Activated CD4-positive, CD25-positive, alpha-beta regulatory T cell treated with anti-CD3 and anti-CD28 coated beads, Interleukin-2, amount 50 U/mL, for 24 hours (primary cell): ENCODE results near the gene PLXNA4.

Experiments used
- ATAC-seq, 2 donors: fragments of 150-1000 bp; cut with Tn5 transposase; one replicate each; pipeline ENCODE4 v1.10.0; 2021; ENCODE audit warnings: mild to moderate bottlenecking in 1 of 2, moderate library complexity in 1 of 2

Gene PLXNA4

DNA sequence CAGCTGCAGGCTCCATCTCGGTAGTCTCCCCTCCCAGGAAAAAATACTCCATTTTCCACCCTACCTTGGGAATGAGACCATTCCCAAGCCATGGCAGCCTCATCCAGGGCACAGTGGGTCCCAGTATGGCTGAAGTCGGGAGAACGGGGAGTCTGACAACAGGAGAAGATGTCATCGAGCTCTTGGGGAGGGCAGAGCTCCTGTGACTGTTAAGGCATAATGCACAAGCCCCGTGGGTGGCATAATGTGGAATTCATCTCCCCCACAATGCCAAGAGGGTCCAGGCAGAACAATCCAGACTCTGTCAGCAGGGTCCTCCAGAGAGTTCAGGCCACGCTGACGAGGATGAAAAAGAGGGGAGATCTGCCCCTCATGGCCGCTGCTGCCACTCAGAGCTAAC is 279.4 kb downstream of the PLXNA4 start:
- no peak for ATAC-seq

DNA sequence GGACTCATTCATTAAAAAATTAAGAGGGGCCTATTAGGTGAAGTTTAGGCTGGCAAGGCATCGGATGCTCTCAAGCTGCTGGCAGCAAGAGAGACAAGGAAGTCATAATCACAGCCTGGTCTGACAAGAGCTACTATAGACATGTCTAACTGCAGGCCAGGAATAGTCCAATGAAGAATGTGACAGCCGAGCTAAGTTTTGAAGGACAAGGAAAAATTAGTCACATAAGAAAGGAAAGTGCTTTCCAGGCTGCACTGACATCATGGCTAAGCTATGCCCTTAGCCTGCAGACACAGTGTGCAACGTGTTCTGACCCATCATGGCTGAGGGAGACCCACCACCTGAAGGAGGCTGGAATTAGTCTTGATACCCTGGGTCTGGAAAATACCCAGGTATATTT is 281.1 kb downstream of the PLXNA4 start:
- no peak for ATAC-seq

DNA sequence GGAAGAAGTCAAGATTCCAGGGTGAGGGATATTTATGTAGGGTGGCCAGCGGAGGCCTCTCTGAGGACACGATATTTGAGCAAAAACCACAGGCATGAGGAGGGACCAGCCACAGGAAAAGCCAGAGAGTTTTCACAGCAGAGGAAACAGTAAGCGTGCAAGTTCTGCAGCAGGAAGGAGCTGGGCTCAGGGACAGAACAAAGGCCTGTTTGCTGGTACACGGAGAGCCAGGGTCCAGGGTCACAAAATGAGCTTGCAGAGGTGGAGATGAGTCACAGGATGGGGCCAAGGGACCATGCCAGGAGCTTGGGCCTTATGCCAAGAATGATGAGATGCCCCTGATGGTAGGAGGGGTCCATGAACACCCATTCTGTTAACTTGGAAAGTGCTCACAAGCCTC is 283.5 kb downstream of the PLXNA4 start:
- no peak for ATAC-seq

DNA sequence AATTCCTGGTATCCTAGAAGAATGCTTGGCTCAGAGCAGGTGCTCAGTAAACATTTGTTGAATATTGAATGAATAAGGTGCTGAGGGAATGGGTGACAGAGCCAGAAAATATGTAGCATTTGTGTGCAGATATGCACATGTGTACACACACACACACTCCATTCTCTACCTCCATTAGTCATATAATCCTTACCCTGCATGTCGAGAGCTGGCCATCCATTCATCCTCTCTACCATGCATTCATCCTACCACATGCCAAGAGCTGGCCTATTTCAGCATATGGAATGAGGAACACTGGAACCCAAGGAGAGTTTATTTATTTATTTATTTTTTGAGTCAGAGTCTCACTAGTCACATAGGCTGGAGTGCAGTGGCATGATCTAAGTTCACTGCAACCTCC is 284.8 kb downstream of the PLXNA4 start:
- ATAC-seq: no peak

- ATAC-seq: no peak
Observed at GRCh38 chr7:132290021-132290420, 286.2 kb downstream of the PLXNA4 start.

- no peak for ATAC-seq
Observed at GRCh38 chr7:132286836-132287235, 289.4 kb downstream of the PLXNA4 start.

DNA sequence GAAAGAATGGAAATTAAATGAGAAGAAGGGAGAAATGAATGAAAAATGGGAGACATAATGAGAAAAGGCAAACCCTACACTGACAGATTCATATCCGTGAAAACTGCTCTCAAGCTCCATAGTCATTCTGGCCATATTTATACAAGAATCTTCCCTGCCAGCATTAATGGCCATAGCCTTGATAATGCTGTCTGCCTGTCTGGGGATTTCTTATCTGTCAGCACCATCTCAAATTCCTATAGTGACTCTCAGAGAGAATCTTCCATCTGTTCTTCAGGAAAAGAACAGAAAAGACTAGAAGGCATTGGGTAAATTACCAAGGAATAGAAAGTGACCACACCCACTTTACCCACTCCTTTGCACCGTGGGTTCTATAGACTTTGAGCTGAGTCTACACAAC is 295.9 kb downstream of the PLXNA4 start:
- ATAC-seq: no peak

DNA sequence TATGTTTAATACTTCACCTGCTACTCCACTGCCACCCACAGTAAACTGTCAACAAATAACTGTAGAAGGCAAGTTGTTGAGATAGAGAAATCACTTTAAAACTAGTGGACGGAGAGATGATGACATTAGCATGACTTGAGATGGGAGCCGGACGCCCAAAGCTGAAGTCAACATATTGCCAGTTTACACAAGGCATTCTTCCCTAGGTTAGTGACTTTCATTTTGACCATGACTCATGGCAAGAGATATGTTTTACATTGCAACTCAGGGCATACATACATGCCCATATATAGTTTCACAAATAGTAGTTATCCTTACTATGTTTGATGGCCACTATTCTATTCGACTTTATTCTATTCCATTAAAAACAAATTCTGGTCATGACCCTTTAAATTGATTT is 296.6 kb downstream of the PLXNA4 start:
- ATAC-seq: no peak

- no peak for ATAC-seq
Observed at GRCh38 chr7:132276976-132277725, 299.1 kb downstream of the PLXNA4 start.

GRCh38 chr7:132276234-132276630 is 300.0 kb downstream of the PLXNA4 start:
- no peak for ATAC-seq

DNA sequence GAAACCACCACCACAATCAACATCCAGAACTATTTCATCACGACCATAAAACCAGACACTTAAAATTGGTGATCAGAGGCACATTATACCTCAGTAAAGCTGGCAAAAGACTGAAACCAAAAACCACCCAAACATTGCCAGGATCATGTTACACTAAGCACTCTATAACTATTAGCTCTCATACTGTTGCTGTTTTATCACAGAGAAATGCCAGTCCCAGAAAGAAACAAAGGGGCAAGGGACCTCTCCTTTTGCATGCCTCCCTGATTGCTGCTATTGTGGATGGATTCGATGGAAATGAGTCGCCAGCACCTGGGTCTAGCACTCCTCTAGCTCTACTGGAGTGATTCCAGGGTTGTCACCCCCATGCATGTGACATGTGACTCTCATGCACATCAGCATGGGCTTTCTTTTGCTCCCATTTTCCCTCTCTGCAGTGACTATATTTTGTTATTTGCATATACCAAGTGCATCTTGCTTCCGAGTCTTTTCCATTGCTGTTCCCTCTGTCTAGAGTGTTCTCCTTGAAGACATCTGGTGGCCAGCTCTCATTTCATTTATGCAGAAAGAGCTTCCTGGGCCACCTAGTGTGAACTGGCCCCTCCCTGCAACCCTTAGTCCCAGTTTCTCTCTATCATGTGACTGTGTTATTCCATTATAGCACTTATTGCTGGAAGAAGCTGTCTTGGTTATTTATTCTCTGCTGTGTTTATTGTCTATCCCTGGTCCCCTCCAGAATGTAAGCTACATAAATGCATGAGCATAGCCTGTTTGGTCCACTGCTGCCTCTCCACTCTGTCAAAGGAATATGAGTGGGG is 300.6 kb downstream of the PLXNA4 start:
- no peak for ATAC-seq

DNA sequence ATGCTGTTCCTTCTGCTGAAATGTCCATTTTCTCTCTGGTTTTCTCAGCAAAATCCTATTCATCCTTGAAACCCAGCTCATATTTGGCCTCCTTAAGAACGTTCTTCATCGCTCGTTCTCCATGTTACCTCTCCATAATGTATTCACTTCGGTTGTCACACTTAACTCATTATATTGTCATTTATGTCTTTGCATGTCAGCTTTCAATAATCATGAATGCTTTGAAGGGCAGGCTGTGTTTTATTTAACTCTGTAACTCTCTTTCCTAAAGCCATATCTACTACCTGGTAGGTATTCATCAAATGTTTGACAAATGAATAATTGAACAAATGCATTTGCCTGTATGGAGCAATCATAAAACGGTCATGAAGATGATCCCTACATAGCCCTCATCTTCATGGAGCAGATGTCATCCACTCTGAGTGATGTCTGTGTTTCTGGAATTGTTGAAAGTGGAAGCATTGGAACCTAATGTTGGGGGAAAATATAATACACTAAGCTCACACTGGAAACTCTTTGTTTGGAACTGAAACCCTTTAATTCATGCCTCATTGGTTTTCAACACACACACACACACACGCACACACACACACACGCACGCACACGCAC is 303.4 kb downstream of the PLXNA4 start:
- ATAC-seq: no peak

DNA sequence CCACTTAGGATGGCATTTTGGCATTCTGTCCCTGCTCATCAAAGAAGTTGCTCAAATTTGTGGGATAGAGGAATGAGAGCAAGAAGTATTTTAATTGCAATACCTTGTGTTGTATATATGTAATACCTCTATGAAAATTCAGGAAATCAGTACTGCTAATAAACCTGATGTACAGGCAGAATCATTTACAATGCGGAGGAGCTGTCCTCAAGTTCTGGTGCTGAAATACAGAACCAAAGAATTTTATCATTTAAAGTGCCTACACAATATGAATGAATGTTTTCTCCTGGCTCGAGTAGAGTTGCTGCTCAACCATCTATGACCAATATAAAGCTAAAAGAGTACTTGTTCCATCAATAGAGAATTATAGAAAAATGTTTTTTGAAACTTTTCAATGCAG is 305.8 kb downstream of the PLXNA4 start:
- no peak for ATAC-seq

- ATAC-seq: no peak
Observed at GRCh38 chr7:132269718-132270117, 306.6 kb downstream of the PLXNA4 start.

- no peak for ATAC-seq
Observed at GRCh38 chr7:132263151-132263550, 313.1 kb downstream of the PLXNA4 start.

- no peak for ATAC-seq
Observed at GRCh38 chr7:132262160-132262470, 314.2 kb downstream of the PLXNA4 start.

GRCh38 chr7:132261327-132262159 is 314.7 kb downstream of the PLXNA4 start:
- ATAC-seq: no peak

- ATAC-seq: no peak
Observed at GRCh38 chr7:132258231-132258630, 318.0 kb downstream of the PLXNA4 start.

DNA sequence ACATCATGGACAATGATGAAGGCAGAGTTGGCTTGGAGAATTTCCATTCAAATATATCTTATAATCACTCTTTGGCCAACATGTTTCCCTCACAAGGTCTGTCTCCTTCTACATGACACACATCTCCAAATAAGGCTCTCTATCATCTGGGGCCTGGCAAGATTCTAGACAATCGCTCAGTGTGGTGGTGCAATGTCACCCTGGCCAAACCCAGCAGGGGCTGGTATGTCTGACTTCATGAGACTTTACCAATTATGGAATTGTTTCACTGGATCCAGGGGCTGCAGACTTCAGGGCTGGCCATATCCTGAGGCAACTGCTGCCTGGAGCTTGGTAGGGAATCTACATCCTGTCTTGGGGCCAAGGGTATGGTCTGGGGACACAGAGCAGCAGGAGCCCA is 319.0 kb downstream of the PLXNA4 start:
- ATAC-seq: no peak

DNA sequence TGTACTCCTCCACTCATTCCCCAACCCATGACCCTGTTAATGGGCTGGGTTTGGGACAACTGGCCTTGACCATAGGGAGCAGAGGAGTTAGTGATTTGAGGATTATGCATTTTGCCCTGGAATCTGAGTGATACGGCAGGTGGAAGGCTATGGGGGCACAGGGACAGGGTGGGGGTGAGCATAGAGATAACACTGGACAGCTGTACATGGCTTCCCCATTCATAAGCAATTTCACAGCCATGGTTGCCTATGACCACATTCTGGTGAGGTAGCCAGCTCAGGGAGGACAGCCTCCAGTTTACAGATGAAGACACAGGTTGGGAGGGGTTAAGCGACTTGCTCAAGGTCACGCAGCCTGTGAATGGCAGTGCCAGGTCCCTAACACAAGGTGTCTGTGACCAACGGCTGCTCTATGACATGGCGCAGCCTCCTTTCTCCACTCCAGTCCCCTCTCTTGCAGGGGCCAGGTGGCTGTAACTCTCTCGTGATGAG is 319.5 kb downstream of the PLXNA4 start:
- no peak for ATAC-seq

DNA sequence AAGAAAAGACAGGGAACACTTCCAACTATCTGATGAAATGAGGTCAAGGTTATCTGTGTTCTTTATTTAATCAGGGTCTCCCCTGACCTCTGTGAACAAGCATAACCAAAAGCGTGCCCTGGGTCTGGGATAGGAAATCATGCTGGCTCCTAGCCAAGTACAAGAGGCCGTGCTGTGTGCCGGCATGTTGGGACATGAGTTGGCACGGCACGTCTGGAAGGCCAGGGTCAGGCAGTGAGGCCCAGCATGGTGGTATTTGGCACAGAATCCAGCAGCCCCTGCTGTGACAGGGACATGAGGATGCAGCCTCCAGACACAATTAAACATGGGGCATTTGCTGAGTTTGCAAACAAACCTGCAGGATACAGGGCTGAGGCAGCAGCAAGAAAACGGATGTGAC is 320.4 kb downstream of the PLXNA4 start:
- no peak for ATAC-seq

DNA sequence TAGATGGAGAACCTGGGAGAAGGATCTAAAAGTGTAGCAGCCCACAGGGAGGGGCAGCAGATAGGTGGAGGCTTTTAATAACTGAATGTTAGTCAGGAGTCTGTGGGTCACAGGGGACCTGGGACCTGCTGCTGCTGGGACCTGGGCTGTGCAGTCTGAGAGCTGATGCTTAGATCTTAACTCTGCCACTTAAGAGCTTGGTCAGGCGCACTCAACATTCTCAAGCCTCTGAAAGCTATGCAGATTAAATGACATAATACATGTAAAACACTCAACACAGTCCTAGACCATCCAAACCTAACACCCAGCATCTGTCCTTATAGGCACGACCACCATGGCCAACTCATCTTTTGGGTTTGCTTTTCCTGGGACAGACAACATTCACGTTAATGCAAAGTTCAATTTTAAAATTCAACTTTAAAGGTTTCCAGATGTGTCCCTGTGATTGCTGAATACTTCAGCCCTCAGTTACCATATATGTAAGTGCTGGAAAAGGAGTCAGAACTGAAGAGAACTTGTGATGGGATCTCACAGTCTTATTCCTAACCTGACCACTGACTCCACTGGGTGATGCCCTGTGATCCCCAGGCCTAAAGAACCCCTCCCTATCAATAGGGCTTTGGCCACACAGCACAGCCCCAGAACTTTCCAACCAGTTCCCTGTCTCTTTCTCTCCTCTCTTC is 321.0 kb downstream of the PLXNA4 start:
- no peak for ATAC-seq
